Fibroblast of lung (primary cell): ENCODE data around the gene MORF4L2.

Experiments
- CTCF ChIP-seq, 2 donors: IDR thresholded peaks in 1 of 2; conservative IDR thresholded peaks in 1 of 2; 1 replicate in 1 of 2; 2 replicates in 1 of 2; pipeline ENCODE4 v1.5.1; 2011 to 2012; ENCODE audit warnings: low read length in 2 of 2, control low read depth in 1 of 2, inconsistent platforms in 1 of 2, low read depth in 1 of 2, mild to moderate bottlenecking in 1 of 2
- EZH2 ChIP-seq: IDR thresholded peaks from 2 replicates; pipeline ENCODE4 v1.5.1; 2012; ENCODE audit warnings: low read length, control low read depth, mild to moderate bottlenecking; ENCODE audit errors: missing control alignments

DNA sequence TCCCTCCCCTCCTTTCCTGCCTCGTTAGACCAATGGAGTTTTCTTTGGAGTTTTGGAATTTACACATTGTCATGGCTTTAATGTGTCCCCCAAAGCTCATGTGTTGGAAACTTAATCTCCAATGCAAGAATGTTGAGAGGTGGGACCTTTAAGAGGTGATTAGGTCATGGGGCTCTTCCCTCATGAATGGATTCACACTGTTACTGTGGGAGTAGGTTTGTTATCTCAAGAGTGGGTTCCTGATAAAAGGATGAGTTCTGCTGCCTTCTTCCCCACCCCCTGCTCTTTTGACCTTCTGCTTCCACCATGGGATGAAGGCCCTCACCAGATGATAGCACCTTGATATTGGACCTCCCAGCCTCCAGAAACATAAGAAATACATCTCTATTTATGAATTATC, 16.8 kb downstream of the MORF4L2 start:
- TF ChIP-seq CTCF (conservative IDR thresholded peaks at IDR 0.05 in 1 of 2, IDR thresholded peaks at IDR 0.05 in 1 of 2; ENCODE audit: low read depth in 1 of 2, low read length in 2 of 2) (no peak), EZH2 (no peak)
